ENCODE measurements around the gene MAB21L3. TPM values are rescaled to one million over a fixed set of nuclear protein-coding genes. Genes with fewer than 3 reads are reported as not detected.

Gene MAB21L3
- total RNA-seq, 1 donor: 0.36 TPM

DNA sequence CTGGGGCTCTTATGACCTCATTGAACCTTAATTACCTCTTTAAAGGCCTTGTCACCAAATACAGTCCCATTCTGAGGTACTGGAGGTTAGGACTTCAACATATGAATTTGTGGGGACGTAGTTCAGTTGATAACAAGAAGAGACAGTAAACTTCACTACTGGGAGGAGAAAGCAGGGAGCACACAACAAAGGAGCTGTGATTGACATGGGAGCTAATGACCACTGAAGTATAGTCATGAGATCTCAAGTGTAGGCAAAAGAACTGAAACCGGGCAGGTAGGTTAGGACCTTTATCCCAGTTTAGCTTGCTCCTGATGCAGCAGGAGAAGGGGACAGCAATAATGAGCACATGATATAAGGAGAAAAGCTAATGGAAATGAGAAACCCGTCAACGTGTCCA, 11.8 kb upstream of the MAB21L3 start:
- H3K27ac ChIP-seq (ENCODE audit: low read depth, low read length): no peak overlapping the region
- H2AFZ ChIP-seq (ENCODE audit: low read length): no peak overlapping the region
- no peak for DNase-seq (ENCODE audit: insufficient read length, low spot score, missing footprints)
- TF ChIP-seq, protein P1, sequence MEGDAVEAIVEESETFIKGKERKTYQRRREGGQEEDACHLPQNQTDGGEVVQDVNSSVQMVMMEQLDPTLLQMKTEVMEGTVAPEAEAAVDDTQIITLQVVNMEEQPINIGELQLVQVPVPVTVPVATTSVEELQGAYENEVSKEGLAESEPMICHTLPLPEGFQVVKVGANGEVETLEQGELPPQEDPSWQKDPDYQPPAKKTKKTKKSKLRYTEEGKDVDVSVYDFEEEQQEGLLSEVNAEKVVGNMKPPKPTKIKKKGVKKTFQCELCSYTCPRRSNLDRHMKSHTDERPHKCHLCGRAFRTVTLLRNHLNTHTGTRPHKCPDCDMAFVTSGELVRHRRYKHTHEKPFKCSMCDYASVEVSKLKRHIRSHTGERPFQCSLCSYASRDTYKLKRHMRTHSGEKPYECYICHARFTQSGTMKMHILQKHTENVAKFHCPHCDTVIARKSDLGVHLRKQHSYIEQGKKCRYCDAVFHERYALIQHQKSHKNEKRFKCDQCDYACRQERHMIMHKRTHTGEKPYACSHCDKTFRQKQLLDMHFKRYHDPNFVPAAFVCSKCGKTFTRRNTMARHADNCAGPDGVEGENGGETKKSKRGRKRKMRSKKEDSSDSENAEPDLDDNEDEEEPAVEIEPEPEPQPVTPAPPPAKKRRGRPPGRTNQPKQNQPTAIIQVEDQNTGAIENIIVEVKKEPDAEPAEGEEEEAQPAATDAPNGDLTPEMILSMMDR (IDR thresholded peaks at IDR 0.05; ENCODE audit: extremely low read depth, low read depth, low read length): no peak
- H3K36me3 ChIP-seq (ENCODE audit: insufficient read depth, low read length): no peaks in the 10 kb centered on the region
- no peaks in the 10 kb centered on the region for H4K20me1 ChIP-seq (ENCODE audit: insufficient read depth, low read length)
- no peaks in the 10 kb centered on the region for H3K79me2 ChIP-seq (ENCODE audit: insufficient read depth, low read length)
- H3K4me2 ChIP-seq (ENCODE audit: insufficient read depth, low read length): no peak overlapping the region
- H3K4me1 ChIP-seq (ENCODE audit: insufficient read depth, low read length): no peaks in the 10 kb centered on the region
- H3K4me3 ChIP-seq (ENCODE audit: insufficient read depth, low read length): no peak overlapping the region
- no peaks in the 10 kb centered on the region for H3K27me3 ChIP-seq (ENCODE audit: insufficient read depth, low read length)
- peaks cover 2% of the 10 kb centered on the region for H3K9me3 ChIP-seq (ENCODE audit: low read depth, low read length)

DNA sequence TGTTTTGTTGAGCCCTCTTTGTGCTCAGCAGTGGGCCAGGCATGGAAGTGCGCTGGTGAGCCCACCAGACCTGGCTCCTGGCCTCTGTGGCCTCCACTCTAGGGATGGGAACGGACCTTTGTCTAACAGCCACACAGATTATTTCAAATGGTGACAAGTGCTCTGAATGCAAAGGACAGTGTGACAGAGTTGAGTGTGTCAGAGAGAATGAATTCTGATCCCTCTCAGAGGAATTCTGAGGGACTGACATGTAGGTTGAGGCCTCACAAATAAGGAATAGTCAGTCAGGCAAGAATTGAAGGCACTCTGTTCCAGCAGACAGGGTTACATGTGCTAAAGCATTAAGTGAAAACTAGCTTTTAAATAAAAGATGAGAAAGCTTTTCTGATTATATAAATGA, 11.3 kb upstream of the MAB21L3 start:
- no peaks in the 10 kb centered on the region for H3K36me3 ChIP-seq (ENCODE audit: insufficient read depth, low read length)
- no peak overlapping the region for H3K4me2 ChIP-seq (ENCODE audit: insufficient read depth, low read length)
- no peak overlapping the region for H3K4me3 ChIP-seq (ENCODE audit: insufficient read depth, low read length)
- H3K27me3 ChIP-seq (ENCODE audit: insufficient read depth, low read length): no peaks in the 10 kb centered on the region
- H3K79me2 ChIP-seq (ENCODE audit: insufficient read depth, low read length): no peaks in the 10 kb centered on the region
- H4K20me1 ChIP-seq (ENCODE audit: insufficient read depth, low read length): no peaks in the 10 kb centered on the region
- no peak overlapping the region for H3K27ac ChIP-seq (ENCODE audit: low read depth, low read length)
- peaks cover 2% of the 10 kb centered on the region for H3K9me3 ChIP-seq (ENCODE audit: low read depth, low read length)
- H2AFZ ChIP-seq (ENCODE audit: low read length): no peak overlapping the region
- TF ChIP-seq, protein P1 (IDR thresholded peaks at IDR 0.05; ENCODE audit: extremely low read depth, low read depth, low read length): no peak
- no peaks in the 10 kb centered on the region for H3K4me1 ChIP-seq (ENCODE audit: insufficient read depth, low read length)
- DNase-seq (ENCODE audit: insufficient read length, low spot score, missing footprints): no peak

DNA sequence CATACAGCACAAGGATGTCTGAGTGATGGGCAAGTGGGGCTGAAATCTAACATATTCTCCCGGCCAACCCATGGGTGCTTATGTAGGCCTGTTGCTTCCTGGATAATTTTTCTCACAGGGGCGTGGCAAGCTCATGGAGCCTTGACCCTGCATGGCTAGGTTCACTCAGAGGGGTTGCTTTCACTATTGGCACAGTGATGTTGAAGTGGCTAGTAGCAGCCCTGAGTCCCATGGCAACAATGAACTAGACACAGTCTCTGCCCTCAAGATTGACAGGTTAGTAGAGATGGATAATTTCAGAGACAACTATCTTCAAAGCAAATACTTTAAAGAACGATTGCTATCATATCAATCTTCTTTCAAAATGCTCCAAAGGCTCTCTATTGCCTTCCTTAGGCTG, 6.5 kb upstream of the MAB21L3 start:
- Histone ChIP-seq H3K27ac (ENCODE audit: low read depth, low read length) (no peak overlapping the region), H3K4me3 (ENCODE audit: insufficient read depth, low read length) (no peak overlapping the region), H3K27me3 (ENCODE audit: insufficient read depth, low read length) (no peaks in the 10 kb centered on the region), H3K79me2 (ENCODE audit: insufficient read depth, low read length) (no peaks in the 10 kb centered on the region), H3K9me3 (ENCODE audit: low read depth, low read length) (no peaks in the 10 kb centered on the region), H2AFZ (ENCODE audit: low read length) (no peak overlapping the region), H3K36me3 (ENCODE audit: insufficient read depth, low read length) (no peaks in the 10 kb centered on the region), H3K4me2 (ENCODE audit: insufficient read depth, low read length) (no peak overlapping the region), H4K20me1 (ENCODE audit: insufficient read depth, low read length) (no peaks in the 10 kb centered on the region), H3K4me1 (ENCODE audit: insufficient read depth, low read length) (no peaks in the 10 kb centered on the region)
- no peak for DNase-seq (ENCODE audit: insufficient read length, low spot score, missing footprints)
- TF ChIP-seq, protein P1 (IDR thresholded peaks at IDR 0.05; ENCODE audit: extremely low read depth, low read depth, low read length): no peak

DNA sequence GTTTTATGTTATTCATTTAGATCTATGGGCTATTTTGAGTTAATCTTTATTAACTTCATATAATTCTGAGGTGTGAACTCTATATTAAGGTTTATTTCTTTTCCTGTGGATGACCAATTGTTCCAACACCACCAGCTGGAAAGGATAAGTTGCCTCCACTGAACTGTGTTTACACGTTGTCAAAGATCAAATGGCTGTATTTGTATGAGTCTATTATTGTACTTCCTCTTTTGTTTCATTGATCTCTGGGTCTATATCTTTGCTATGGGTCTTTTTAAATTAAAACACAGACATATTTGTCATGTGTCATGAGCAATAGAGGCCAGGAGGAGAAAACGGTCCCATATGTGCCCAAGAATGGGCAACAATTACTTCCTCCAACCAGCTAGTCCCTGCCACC, 5.2 kb upstream of the MAB21L3 start:
- Histone ChIP-seq H3K4me1 (ENCODE audit: insufficient read depth, low read length) (no peaks in the 10 kb centered on the region), H3K79me2 (ENCODE audit: insufficient read depth, low read length) (no peaks in the 10 kb centered on the region), H3K4me3 (ENCODE audit: insufficient read depth, low read length) (no peak overlapping the region), H3K27ac (ENCODE audit: low read depth, low read length) (no peak overlapping the region), H3K4me2 (ENCODE audit: insufficient read depth, low read length) (no peak overlapping the region), H3K27me3 (ENCODE audit: insufficient read depth, low read length) (no peaks in the 10 kb centered on the region), H3K9me3 (ENCODE audit: low read depth, low read length) (no peaks in the 10 kb centered on the region), H3K36me3 (ENCODE audit: insufficient read depth, low read length) (no peaks in the 10 kb centered on the region), H2AFZ (ENCODE audit: low read length) (no peak overlapping the region), H4K20me1 (ENCODE audit: insufficient read depth, low read length) (no peaks in the 10 kb centered on the region)
- no peak for DNase-seq (ENCODE audit: insufficient read length, low spot score, missing footprints)
- TF ChIP-seq, protein P1 (IDR thresholded peaks at IDR 0.05; ENCODE audit: extremely low read depth, low read depth, low read length): no peak

Data from osteoblast (primary cell).